MCF 10A (cell line): ENCODE data around the gene TBC1D9B. TPM values are rescaled to one million over a fixed set of nuclear protein-coding genes. Genes with fewer than 3 reads are reported as not detected.

Experiments used
- BruUV-seq: library from RNA; stranded (reverse); fragments of 400-500 nt; replicated peaks from 2 replicates; lab custom pipeline; 2021; lab: Mats Ljungman, UMichigan
- CTCF ChIA-PET: fragments of 300-600 bp; sonication (Branson Sonifier 250); formaldehyde crosslinking; extraction: SDS; loops from one replicate; lab custom pipeline; 2021; ENCODE audit warnings: antibody characterized with exemption, inconsistent platforms; lab: Yijun Ruan, JAX
- POLR2A ChIA-PET: fragments of 300-600, 350-650 bp; sonication (Branson Sonifier 250); formaldehyde crosslinking; extraction: SDS; loops from one replicate; lab custom pipeline; 2020; ENCODE audit warnings: antibody characterized with exemption, inconsistent platforms; lab: Yijun Ruan, JAX
- DNase-seq: peaks from one replicate; pipeline ENCODE4 v3.0.0-alpha.2; 2018; ENCODE audit not compliant: unreplicated experiment
- H3K27ac Mint-ChIP-seq: one replicate; pipeline ENCODE4 v1.8.0; 2022; ENCODE audit warnings: mild to moderate bottlenecking, low read depth, mixed read lengths; ENCODE audit not compliant: unreplicated experiment
- H3K27me3 Mint-ChIP-seq: one replicate; pipeline ENCODE4 v1.8.0; 2022; ENCODE audit warnings: mixed read lengths; ENCODE audit not compliant: insufficient read depth, unreplicated experiment
- H3K36me3 Mint-ChIP-seq: one replicate; pipeline ENCODE4 v1.8.0; 2022; ENCODE audit warnings: mild to moderate bottlenecking, moderate library complexity, mixed read lengths; ENCODE audit not compliant: insufficient read depth, unreplicated experiment
- H3K4me1 Mint-ChIP-seq: one replicate; pipeline ENCODE4 v1.8.0; 2022; ENCODE audit warnings: mixed read lengths; ENCODE audit not compliant: insufficient read depth, unreplicated experiment
- H3K4me3 Mint-ChIP-seq: one replicate; pipeline ENCODE4 v1.8.0; 2022; ENCODE audit warnings: mild to moderate bottlenecking, moderate library complexity, mixed read lengths; ENCODE audit not compliant: unreplicated experiment
- H3K9me3 Mint-ChIP-seq: one replicate; pipeline ENCODE4 v1.8.0; 2022; ENCODE audit warnings: mixed read lengths; ENCODE audit not compliant: unreplicated experiment
- CTCF ChIP-seq: fragments of 200-600 bp; IDR thresholded peaks from one replicate; pipeline ENCODE4 v1.8.0; 2022; ENCODE audit warnings: antibody characterized with exemption, mild to moderate bottlenecking; ENCODE audit not compliant: unreplicated experiment
- intact Hi-C: fragments of 100-400 bp; cut with micrococcal nuclease; formaldehyde crosslinking; loops from 2 replicates; pipeline ENCODE4 v1.14.1; 2022
- total RNA-seq: library from RNA; stranded (reverse); gene quantifications from 2 replicates; pipeline ENCODE4 v1.2.3, GENCODE V29; 2022

Gene TBC1D9B
- total RNA-seq, 1 experiment from 2014 or later: 162 TPM

GRCh38 chr5:179833709-179834070 lies 74.0 kb downstream of the TBC1D9B start:
- no peak overlapping the region for H3K4me3 Mint-ChIP-seq
- peaks cover 99% of the 10 kb centered on the region for H3K36me3 Mint-ChIP-seq
- no peaks in the 10 kb centered on the region for H3K27me3 Mint-ChIP-seq
- ChIA-PET POLR2A (interaction anchor here (0.9 to 1.7 kb wide), 5 partner anchors 12 to 101 kb away, joined by 3 to 8 read pairs (median 3); partner anchors contain the start of gene SQSTM1), CTCF (interaction anchor here (0.6 to 2.5 kb wide), 2 partner anchors 11 to 28 kb away, joined by 3 to 9 read pairs; no protein-coding TSS in a partner anchor)
- DNase-seq: no peak
- peaks cover 9% of the 10 kb centered on the region for H3K4me1 Mint-ChIP-seq
- TF ChIP-seq CTCF: no peak
- intact Hi-C loops: no loop called here
- no peak overlapping the region for H3K27ac Mint-ChIP-seq
- no TSS peak for BruUV-seq
- H3K9me3 Mint-ChIP-seq: no peaks in the 10 kb centered on the region

GRCh38 chr5:179833056-179833708 lies 74.5 kb downstream of the TBC1D9B start:
- Mint-ChIP-seq H3K27ac (no peak overlapping the region), H3K4me3 (no peak overlapping the region), H3K4me1 (peaks cover 9% of the 10 kb centered on the region), H3K27me3 (no peaks in the 10 kb centered on the region), H3K36me3 (peaks cover 99% of the 10 kb centered on the region), H3K9me3 (no peaks in the 10 kb centered on the region)
- TF ChIP-seq CTCF: no peak
- no peak for DNase-seq
- ChIA-PET POLR2A (interaction anchor here (0.5 to 1.7 kb wide), 7 partner anchors 9 to 130 kb away, joined by 3 to 8 read pairs (median 3); partner anchors contain the start of gene SQSTM1), CTCF (interaction anchor here (0.7 to 2.5 kb wide), 3 partner anchors 10 to 129 kb away, joined by 3 to 9 read pairs (median 4); no protein-coding TSS in a partner anchor)
- intact Hi-C loops: no loop called here
- BruUV-seq: no TSS peak

- Mint-ChIP-seq H3K9me3 (no peaks in the 10 kb centered on the region), H3K27me3 (no peaks in the 10 kb centered on the region), H3K36me3 (peaks cover 99% of the 10 kb centered on the region), H3K4me3 (no peak overlapping the region), H3K4me1 (peaks cover 9% of the 10 kb centered on the region), H3K27ac (no peak overlapping the region)
- ChIA-PET CTCF (interaction anchor here (0.7 to 2.5 kb wide), 3 partner anchors 9 to 128 kb away, joined by 3 to 9 read pairs (median 4); no protein-coding TSS in a partner anchor), POLR2A (interaction anchor here (0.6 to 3.8 kb wide), 5 partner anchors 10 to 12 kb away, joined by 3 to 14 read pairs (median 8); partner anchors contain the start of gene SQSTM1)
- BruUV-seq: no TSS peak
- no peak for DNase-seq
- TF ChIP-seq CTCF: no peak
- intact Hi-C loops: no loop called here
These were observed 75.5 kb downstream of the TBC1D9B start for GRCh38 chr5:179832039-179832745.
